ENCODE results near the gene SRP9. TPM values are rescaled to one million over a fixed set of nuclear protein-coding genes. Genes with fewer than 3 reads are reported as not detected.
A peak's percentile ranks its signal among the peaks of the same experiment; 100 is the strongest.

The SRP9 gene, protein sequence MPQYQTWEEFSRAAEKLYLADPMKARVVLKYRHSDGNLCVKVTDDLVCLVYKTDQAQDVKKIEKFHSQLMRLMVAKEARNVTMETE
- total RNA-seq = 136 TPM

DNA sequence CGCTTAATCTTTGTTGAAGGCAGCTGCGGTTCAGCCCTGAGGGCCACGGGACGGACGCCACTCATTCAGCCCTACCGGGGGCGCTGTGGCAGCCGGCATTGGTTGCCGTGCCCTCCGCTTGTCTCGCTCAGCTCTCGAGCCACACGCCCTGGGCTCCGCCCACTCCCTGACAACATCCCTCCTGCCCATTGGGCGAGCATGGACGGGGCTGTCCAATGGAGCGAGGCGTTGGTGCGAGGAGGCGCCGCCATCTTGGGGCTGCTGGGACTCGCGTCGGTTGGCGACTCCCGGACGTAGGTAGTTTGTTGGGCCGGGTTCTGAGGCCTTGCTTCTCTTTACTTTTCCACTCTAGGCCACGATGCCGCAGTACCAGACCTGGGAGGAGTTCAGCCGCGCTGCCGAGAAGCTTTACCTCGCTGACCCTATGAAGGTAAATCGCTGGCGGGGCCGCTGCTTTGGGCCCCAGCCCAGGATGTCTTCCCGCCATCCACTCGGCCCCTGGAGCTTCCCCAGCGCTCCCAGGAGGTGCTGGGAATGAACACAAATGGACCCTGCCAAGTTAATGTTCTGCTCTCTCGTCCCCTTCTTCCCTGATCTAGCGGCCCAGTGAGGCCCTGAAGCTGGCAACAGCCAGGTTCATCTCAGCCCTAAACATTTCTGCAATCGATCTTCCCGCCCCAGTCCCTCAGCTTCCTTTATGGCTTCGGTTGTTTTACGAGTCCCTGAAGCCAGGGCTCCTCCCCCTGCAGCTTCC lies at the start of gene SRP9:
SRP9 (plus strand) TSS at position 244 of the 754 bp plus-strand sequence; CDS start at position 359, 115 bp downstream.
- H3K9me3 ChIP-seq (ENCODE audit: low read depth, low read length) = no peaks in the 10 kb centered on the region
- H3K4me1 ChIP-seq (ENCODE audit: insufficient read depth, low read length) = peaks cover 56% of the 10 kb centered on the region
- peak within 1 kb of the TSS; percentile 69 for H3K4me3 ChIP-seq (ENCODE audit: low read length)
- H3K27me3 ChIP-seq (ENCODE audit: insufficient read depth, low read length) = no peaks in the 10 kb centered on the region

DNA sequence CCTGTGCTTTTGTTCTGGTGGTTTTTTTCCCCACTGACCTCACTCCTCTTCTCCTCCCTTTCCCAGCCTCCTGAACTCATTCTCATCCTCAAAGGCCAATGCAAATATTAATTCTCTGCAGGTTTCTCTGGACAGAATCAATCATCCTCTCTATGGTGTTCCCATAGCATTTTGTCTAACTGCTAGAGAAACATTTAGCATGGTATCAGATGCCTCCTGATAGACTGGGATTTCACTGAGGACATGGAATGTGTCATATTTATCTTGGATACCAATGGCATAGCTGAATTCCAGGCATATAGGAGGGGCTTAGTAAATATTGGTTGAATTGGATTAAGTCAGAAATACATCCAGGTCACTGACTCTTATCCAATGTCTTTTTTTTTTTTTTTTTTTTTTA lies 46.1 kb upstream of the SRP9 start:
- no peak overlapping the region for H3K4me3 ChIP-seq (ENCODE audit: low read length)
- H3K27me3 ChIP-seq (ENCODE audit: insufficient read depth, low read length) = no peaks in the 10 kb centered on the region
- H3K9me3 ChIP-seq (ENCODE audit: low read depth, low read length) = no peaks in the 10 kb centered on the region
- no peaks in the 10 kb centered on the region for H3K4me1 ChIP-seq (ENCODE audit: insufficient read depth, low read length)

DNA sequence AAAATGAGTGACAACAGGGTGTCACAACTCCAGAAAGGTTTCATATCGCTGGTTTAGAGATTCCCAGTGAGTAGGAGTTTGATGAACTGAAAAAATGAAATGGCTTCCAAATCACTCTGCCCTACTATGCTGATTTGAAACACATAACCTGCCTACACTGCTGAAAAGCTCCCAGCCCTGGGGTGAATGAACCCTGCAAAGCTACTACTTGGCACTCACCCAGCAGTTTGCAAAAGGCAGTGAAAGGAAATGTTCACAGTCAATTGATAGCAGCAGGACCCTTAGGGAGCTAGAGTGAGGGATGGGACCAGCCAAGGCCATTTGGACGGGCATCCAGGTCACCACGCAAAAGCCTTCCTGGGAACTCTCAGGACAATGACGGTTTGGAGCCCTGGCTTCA lies 44.4 kb upstream of the SRP9 start:
- no peak overlapping the region for H3K4me3 ChIP-seq (ENCODE audit: low read length)
- no peaks in the 10 kb centered on the region for H3K4me1 ChIP-seq (ENCODE audit: insufficient read depth, low read length)
- H3K27me3 ChIP-seq (ENCODE audit: insufficient read depth, low read length) = no peaks in the 10 kb centered on the region
- H3K9me3 ChIP-seq (ENCODE audit: low read depth, low read length) = no peaks in the 10 kb centered on the region

DNA sequence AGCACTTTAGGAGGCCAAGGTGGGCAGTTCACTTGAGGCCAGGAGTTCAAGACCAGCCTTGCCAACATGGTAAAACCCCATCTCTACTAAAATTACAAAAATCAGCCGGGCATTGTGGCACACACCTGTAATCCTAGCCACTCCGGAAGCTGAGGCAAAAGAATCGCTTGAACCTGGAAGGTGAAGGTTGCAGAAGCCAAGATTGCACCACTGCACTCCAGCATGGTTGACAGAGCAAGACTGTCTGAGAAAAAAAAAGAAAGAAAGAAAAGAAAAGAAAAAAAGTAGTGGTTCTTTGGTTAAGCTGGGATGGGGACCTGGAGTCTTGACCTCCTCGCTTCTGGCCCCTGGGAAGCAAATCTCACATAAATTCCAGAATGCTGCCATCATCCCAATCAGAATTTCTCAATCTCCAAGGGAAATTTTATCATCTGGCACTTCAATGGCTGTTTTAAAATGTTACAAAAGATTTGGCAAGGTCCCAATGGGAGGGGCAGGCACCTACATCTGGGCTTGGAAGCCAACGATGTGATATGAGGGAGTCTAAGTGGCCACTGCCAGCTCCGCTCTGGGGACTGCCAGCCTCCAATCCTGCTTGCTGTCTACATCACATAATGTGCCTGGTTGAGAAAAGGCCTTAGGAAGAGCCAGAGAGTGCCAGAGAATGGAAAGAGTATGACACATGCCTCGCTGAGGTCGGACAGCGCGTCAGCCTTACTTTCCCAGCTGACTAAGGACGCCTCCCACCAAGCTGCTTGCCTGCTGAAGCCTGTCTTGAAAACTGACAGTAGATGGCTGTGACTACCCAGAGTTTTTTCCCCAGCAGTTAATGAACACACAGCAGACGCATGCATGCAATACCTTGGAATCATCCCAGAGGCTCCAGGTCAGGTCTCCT lies 42.1 kb upstream of the SRP9 start:
- Histone ChIP-seq H3K27me3 (ENCODE audit: insufficient read depth, low read length) (no peaks in the 10 kb centered on the region), H3K9me3 (ENCODE audit: low read depth, low read length) (no peaks in the 10 kb centered on the region), H3K4me1 (ENCODE audit: insufficient read depth, low read length) (no peaks in the 10 kb centered on the region), H3K4me3 (ENCODE audit: low read length) (no peak overlapping the region)

DNA sequence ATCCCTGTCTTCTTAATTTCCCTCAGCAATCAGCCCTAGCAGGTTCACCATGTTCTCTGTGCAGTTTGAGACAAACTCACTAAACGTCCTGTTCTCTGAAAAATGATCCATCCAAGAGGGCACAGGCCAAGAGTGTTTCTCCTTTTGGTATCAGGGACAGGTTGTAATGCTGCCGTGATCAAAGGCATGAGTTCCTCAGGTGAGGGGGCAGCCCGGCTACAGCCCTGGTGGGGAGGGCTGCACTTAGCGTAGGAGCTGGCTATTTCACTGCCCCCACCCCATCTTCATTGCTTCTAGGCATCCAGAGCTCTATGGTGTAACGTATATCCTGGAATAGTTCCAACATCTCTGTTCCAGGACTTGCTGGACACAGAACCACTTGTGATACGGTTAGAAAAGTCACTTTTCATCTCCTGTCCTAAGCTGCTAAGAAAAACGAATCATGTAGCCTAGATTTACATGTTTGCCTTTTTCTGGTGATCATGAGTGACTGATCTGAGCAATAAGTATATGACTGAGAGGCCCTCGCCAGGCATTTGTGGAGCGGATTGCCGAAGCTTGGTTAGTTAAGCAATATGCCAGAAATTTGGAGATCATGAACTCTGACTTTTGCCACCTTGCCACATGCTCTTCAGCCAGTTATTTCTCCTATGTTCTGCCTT lies 41.1 kb upstream of the SRP9 start:
- Histone ChIP-seq H3K4me1 (ENCODE audit: insufficient read depth, low read length) (no peaks in the 10 kb centered on the region), H3K27me3 (ENCODE audit: insufficient read depth, low read length) (no peaks in the 10 kb centered on the region), H3K4me3 (ENCODE audit: low read length) (no peak overlapping the region), H3K9me3 (ENCODE audit: low read depth, low read length) (no peaks in the 10 kb centered on the region)

DNA sequence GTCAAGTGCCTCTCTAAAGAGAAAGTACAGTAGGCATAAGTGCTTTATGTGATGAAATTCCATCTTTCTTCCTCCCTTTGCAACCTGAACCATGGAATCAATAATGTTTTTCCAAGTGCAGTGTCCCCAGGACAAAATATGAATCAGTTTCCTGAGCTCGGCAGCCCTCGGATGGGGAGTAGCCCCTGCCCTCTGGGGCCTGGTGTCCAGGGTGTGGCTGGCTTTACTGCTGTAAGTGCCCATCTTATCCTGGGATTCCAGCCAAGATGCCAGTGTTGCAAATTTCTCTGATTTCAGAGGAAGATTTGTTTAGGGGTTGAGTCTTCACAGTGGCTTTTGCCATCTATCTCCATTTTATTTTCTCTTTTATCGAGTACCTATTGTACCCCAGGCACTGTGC lies 40.5 kb upstream of the SRP9 start:
- Histone ChIP-seq H3K9me3 (ENCODE audit: low read depth, low read length) (no peaks in the 10 kb centered on the region), H3K27me3 (ENCODE audit: insufficient read depth, low read length) (no peaks in the 10 kb centered on the region), H3K4me1 (ENCODE audit: insufficient read depth, low read length) (no peaks in the 10 kb centered on the region), H3K4me3 (ENCODE audit: low read length) (no peak overlapping the region)

DNA sequence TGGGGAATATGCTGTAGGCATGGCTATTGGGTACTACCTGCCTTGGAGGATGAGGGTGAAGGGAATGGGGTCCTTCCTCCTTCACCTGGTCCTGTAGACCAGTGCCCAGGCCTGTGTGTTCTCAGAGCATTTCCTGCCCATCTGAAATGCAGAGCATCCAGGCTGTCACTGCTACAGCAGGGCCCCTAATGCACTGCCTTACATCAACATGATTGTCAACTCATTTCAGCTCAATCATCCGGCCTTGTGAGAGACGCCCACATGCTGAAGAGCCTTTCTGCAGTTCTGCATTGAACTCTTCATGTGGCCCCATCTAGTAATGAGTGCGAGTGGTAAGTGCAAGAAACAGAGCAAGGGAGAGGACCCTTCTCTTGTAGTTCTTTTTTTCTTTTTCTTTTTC lies 39.8 kb upstream of the SRP9 start:
- Histone ChIP-seq H3K27me3 (ENCODE audit: insufficient read depth, low read length) (no peaks in the 10 kb centered on the region), H3K4me3 (ENCODE audit: low read length) (no peak overlapping the region), H3K4me1 (ENCODE audit: insufficient read depth, low read length) (no peaks in the 10 kb centered on the region), H3K9me3 (ENCODE audit: low read depth, low read length) (no peaks in the 10 kb centered on the region)

DNA sequence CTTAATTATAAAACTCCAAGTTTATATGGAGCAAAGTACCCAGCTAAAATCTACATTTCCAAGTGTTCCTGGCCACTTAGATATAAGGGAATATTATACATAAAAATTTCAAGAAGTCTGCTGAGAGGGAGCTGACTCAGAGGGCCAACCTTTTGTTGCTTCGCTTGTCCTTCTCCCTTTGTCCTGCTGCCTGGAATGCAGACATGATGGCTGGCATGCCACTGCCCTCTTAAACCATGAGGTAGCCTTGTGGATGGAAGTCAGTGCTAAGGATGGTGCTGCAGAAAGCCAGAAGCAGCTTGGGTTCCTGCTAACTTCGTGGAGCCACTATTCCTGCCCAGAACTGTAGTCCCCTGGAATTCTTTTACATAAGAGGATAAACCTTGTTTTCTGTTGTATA lies 38.9 kb upstream of the SRP9 start:
- H3K27me3 ChIP-seq (ENCODE audit: insufficient read depth, low read length) = no peaks in the 10 kb centered on the region
- H3K4me3 ChIP-seq (ENCODE audit: low read length) = no peak overlapping the region
- no peaks in the 10 kb centered on the region for H3K9me3 ChIP-seq (ENCODE audit: low read depth, low read length)
- no peaks in the 10 kb centered on the region for H3K4me1 ChIP-seq (ENCODE audit: insufficient read depth, low read length)

DNA sequence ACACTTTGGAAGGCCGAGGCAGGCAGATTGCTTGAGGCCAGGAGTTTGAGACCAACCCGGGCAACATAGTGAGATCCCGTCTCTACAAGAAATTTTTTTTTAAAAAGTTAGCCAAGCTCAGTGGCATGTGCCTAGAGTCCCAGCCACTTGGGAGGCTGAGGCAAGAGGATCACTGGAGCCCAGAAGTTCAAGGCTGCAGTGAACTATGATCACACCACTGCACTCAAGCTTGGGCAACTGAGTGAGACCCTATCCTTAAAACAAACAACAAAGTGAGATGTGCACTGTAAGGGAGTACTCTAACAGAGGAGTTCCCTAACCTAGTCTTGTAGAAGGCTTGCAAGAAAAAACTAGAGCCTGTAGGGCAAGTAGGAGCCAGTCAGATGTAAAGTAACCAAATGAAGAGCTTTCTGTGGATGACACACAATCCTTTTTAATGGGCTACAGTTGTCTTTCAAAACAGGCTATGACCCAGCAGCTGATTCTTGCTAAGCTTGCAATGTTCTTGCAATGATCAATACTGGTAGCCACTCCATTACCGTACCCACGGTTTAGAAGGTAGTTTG lies 38.0 kb upstream of the SRP9 start:
- Histone ChIP-seq H3K27me3 (ENCODE audit: insufficient read depth, low read length) (no peaks in the 10 kb centered on the region), H3K9me3 (ENCODE audit: low read depth, low read length) (no peaks in the 10 kb centered on the region), H3K4me1 (ENCODE audit: insufficient read depth, low read length) (no peaks in the 10 kb centered on the region), H3K4me3 (ENCODE audit: low read length) (no peak overlapping the region)

DNA sequence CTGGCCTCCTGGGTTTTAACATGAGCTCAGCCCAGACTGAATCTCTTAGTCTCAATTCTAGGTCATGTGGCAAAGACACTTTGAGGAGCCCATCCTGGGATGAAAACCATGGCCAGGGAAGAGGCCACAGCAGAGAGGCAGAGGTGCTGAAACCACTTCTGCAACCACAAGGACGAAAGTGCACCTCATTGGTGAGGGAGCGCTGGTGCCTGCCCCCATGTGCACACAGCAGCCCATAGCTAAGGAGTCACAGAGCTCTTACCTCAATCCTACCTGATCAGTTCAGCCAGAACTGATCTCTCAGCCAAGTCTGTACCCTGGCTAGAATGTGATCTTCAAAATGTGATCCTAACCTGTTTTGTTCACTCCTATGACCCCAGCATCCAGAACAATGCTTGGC lies 32.9 kb upstream of the SRP9 start:
- no peaks in the 10 kb centered on the region for H3K4me1 ChIP-seq (ENCODE audit: insufficient read depth, low read length)
- H3K27me3 ChIP-seq (ENCODE audit: insufficient read depth, low read length) = no peaks in the 10 kb centered on the region
- H3K9me3 ChIP-seq (ENCODE audit: low read depth, low read length) = no peaks in the 10 kb centered on the region
- no peak overlapping the region for H3K4me3 ChIP-seq (ENCODE audit: low read length)

DNA sequence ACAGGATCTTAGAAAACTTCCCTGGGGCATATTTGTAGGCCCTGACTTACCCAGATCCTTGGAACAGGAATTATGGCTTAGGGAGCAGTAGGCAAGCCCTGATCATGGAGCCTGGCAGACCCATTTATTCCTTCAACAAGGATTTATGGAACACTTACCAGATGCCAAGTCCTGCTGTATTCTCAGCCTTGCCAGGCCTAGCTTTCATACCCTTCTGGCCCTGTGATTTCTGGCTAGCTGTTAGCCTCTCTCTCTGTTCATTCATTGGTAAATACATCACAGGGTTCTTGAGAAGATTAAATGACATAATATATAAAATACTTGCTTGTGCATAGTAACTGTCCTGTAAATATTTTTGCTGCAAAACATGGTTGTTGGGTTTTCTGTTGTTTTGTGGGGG lies 32.4 kb upstream of the SRP9 start:
- Histone ChIP-seq H3K9me3 (ENCODE audit: low read depth, low read length) (no peaks in the 10 kb centered on the region), H3K4me1 (ENCODE audit: insufficient read depth, low read length) (no peaks in the 10 kb centered on the region), H3K27me3 (ENCODE audit: insufficient read depth, low read length) (no peaks in the 10 kb centered on the region), H3K4me3 (ENCODE audit: low read length) (no peak overlapping the region)

DNA sequence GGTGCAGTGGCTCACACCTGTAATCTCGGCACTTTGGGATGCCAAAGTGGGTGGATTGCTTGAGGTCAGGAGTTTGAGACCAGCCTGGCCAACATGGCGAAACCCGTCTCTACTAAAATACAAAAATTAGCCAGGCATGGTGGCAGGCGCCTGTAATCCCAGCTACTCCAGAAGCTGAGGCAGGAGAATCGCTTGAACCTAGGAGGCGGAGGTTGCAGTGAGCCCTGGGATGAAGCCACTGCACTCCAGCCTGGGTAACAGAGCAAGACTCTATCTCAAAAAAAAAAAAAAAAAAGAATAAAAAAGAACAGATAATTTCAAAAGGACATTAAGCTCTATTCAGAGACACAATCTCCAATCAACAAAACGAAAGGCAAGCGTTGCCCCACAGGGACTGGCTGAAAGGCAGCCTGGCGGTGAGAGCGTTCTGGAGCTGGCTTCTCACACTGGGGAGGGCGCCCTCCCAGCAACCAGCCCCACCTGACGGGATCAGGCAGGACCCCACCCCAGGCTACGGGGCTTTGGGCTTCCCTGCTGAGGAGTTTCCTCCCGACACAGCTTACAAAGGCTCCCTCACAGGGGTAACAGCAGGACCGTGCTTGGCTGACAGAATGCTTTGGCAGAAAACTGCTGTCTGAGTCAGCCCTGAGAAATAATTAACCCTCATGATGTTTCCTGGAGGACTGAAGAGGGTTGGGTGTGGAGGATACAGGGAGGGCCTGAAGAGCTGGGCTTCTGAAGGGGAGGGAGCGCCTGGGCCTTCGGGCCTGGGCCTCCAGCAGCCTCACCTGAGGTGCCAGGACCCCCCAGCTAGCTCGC lies 31.1 kb upstream of the SRP9 start:
- Histone ChIP-seq H3K9me3 (ENCODE audit: low read depth, low read length) (no peaks in the 10 kb centered on the region), H3K4me3 (ENCODE audit: low read length) (no peak overlapping the region), H3K27me3 (ENCODE audit: insufficient read depth, low read length) (no peaks in the 10 kb centered on the region), H3K4me1 (ENCODE audit: insufficient read depth, low read length) (no peaks in the 10 kb centered on the region)

DNA sequence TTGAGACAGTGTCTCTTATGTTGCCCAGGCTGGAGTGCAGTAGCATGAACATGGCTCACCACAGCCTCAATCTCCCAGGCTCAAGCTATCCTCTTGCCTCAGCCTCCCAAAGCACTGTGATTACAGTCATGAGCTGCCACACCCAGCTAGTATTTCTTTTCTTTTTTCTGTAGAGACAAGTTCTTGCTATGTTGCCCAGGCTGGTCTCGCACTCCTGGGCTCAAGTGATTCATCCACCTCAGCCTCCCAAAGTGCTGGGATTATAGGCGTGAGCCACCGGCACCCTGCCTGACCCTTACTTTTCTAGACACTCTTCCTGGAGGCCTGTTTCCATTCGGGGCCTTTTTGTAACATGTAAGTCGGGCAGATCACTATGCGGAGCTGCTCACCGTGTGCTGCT lies 30.1 kb upstream of the SRP9 start:
- Histone ChIP-seq H3K9me3 (ENCODE audit: low read depth, low read length) (no peaks in the 10 kb centered on the region), H3K4me1 (ENCODE audit: insufficient read depth, low read length) (no peaks in the 10 kb centered on the region), H3K4me3 (ENCODE audit: low read length) (no peak overlapping the region), H3K27me3 (ENCODE audit: insufficient read depth, low read length) (no peaks in the 10 kb centered on the region)

DNA sequence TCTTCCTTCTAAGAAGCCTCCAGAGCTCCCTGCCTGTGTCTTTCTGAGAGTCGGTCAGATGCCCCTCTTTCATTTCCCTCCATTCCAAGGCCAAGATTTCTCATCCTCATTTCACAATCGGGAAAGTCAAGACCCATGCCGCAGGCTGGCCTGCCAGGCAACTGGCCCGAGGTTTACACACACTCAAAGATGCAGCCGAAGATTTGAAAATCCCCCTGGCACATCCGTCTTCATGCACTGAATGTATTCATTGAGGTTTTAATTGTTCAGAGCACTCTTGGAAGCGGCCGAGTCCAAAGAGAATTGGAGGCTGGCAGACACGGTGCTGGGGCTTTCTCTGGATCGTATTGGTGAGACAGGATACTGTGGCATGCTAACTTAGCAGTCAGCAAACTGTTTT lies 29.1 kb upstream of the SRP9 start:
- no peak overlapping the region for H3K4me3 ChIP-seq (ENCODE audit: low read length)
- no peaks in the 10 kb centered on the region for H3K4me1 ChIP-seq (ENCODE audit: insufficient read depth, low read length)
- H3K9me3 ChIP-seq (ENCODE audit: low read depth, low read length) = no peaks in the 10 kb centered on the region
- no peaks in the 10 kb centered on the region for H3K27me3 ChIP-seq (ENCODE audit: insufficient read depth, low read length)
